NCI-H82 (cell line): ENCODE measurements around the gene SLC35G1.
A peak's percentile ranks its signal among the peaks of the same experiment; 100 is the strongest.

Experiments used
- DNase-seq: peaks from one replicate; lab custom pipeline; 2025; lab: John Stamatoyannopoulos, UW

SLC35G1 gene

DNA sequence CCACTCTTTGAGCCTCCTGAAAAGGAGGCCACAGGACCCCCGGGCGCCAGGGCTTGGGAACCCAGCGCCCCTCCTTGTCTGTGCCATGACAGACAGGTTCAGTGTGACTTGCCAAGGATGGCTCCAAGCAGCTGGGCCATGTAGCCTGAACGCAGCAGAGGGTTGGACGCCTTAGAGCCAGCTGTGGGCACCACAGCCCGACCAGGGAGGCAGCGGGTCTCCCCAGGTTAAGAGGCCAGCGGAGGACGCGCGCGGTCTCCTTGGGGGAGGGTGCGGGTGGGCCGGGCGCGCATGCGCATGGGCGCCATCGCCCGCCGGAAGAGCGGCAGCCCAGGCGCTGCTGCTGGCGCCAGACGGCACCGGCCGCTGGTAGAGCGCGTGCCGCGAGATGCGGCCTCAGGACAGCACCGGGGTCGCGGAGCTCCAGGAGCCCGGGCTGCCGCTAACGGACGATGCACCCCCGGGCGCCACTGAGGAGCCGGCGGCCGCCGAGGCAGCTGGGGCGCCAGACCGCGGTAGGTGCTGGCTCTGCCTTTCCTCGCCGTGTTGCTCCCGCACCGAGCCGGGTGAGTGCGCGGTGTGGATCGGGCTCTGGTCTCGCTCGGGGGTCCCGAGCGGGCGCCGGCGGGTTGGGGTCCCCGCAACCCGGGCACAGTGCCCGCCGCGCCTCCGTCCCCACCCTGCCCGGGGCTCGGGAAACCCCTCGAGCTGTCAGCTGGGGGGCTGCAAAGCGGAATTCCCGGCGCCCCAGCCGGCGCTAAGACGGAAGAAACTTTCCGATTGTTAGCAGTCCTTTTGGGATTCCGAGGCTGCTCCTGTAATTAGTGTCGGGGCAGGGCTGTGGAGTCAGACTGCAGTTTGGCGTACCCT lies at the start of gene SLC35G1:
SLC35G1 (plus strand) TSS at position 333 of the 870 bp plus-strand sequence; CDS start at position 389, 56 bp downstream.
- peak; percentile 84 for DNase-seq

DNA sequence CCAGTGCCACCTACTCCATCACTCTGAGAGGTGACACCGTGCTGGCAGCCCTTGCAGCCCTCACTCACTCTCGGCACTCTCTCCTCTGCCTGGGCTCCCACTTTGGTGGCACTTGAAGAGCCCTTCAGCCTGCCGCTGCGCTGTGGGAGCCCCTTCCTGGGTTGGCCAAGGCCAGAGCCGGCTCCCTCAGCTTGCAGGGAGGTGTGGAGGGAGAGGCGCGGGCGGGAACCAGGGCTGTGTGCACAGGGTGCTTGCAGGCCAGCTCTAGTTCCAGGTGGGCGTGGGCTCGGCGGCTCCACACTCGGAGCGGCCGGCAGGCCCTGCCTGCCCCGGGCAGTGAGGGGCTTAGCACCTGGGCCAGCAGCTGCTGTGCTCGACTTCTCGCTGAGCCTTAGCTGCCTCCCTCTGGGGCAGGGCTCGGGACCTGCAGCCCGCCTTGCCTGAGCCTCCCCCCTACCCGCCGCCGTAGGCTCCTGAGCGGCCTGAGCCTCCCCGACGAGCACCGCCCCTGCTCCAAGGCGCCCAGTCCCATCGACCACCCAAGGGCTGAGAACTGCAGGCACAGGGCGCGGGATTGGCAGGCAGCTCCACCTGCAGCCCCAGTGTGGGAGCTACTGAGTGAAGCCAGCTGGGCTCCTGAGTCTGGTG lies 48.7 kb upstream of the SLC35G1 start:
- DNase-seq = no peak

- no peak for DNase-seq
Measured at GRCh38 chr10:93849593-93849992, 44.2 kb upstream of the SLC35G1 start.

GRCh38 chr10:93850031-93851015 lies 43.5 kb upstream of the SLC35G1 start:
- no peak for DNase-seq

GRCh38 chr10:93851169-93851568 lies 42.6 kb upstream of the SLC35G1 start:
- DNase-seq = no peak

DNA sequence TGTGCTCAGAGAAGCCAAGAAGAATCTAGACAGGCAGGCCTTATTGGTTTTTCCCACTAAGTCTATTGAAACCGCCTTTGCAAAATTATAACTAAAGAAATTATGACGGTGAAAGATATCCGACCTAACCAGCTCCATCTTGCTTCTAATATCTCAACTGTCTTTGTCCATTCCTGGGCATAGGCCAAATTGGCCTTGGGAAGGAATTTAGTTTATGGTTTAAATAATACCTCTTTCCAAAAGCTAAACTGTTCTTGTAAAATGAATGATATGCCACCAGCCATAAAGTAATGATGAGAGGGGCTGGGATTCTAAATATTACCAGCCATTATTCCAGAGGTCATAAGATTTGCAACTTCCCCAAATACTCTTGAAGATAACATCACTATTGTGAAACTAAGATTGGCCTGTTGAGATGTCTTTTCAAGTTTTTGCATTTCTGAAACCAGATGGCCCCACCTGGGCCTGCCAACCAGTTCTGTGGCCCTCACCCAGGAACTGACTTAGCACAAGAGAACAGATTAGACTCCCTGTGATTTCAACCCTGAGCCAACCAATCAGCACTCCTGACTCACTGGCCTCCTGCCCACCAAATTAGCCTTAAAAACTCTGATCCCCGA lies 41.2 kb upstream of the SLC35G1 start:
- no peak for DNase-seq

GRCh38 chr10:93854975-93855374 lies 38.8 kb upstream of the SLC35G1 start:
- no peak for DNase-seq

- DNase-seq = no peak
Measured at GRCh38 chr10:93856349-93857145, 37.2 kb upstream of the SLC35G1 start.

DNA sequence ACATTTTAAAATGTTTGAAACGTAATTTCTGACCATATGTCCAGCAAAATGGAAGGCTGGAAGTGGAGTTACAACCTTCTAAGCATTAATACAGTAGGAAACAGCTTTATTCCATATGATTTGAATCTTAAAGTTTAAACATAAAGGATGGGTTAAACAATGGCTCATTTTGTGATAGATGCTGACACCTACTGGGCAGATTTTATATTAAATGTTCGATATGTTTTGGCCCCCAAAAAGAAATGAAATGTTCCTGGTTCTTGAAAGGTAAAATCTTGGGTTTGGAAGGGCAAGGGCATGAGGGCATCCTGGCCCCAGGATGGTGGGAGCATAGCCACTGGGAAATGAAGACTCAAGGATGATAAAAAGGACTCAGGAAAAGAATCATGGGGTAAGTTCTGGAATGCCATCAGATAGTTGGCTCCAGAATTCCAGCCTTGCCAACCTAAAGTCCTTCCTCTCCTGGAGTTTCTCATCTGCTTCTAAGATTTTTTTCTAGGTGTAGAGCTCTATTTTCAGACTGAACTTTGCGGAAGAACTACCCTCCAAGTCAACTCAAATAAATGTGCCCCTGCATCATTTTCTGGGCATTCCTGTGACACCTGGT lies 34.6 kb upstream of the SLC35G1 start:
- DNase-seq = peak; percentile 5

GRCh38 chr10:93861825-93862224 lies 32.0 kb upstream of the SLC35G1 start:
- no peak for DNase-seq

GRCh38 chr10:93865794-93866425 lies 27.9 kb upstream of the SLC35G1 start:
- DNase-seq = no peak

DNA sequence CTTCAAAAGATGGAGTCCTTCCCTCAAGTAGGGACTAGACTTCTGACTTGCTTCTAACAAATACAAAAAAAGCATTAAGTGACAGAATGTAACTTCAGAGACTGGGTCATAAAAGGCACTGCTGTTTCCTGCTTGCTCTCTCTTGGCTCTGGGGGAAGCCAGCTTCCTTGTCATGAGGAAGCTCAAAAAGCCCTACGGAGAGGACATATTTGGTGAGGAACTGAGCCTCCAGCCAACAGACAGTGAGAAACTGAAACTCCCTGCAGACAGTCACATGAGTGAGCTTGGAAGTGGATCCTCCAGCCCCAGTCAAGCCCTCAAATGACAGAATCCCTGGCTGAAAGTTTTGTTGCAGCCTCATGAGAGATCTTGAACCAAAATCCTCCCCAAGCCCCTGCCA lies 26.3 kb upstream of the SLC35G1 start:
- DNase-seq = no peak

- peak; percentile 77 for DNase-seq
Measured at GRCh38 chr10:93871671-93872204, 22.0 kb upstream of the SLC35G1 start.

DNA sequence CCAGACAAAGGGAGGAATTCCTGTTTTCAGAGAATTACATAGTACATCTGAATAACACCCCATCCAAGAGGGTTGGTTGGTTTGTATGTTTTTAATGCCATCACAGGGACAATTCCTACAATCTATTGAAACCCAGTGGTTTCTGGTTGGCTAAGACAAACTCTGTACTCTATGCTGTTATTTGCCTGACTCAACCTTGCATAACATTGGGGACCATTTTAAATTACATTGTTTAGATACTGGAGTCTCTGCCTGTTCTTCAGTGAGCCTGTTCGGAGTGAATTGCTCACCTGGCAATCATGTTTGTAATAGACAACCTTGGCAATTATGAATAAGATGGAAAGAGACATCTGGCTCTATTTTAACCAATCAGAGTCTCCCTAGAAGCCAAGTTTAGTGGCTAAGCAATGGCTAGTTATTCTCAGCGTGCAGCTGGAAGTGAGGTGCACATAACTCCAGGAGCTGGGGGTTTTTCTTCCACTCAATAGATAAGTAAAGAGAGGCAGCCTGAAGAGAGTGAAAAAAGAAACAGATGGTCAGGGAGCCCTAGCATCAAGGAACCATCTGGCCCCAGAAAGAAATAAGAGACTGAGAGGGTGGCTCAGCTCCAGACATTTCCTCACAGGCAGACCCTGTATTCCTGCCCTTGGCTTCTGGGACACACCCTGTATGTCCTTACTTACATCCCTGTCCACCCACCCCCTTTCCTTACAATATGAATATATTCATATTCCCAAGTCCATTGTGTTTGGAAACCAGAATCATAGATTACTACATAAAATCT lies 21.2 kb upstream of the SLC35G1 start:
- DNase-seq = peak; percentile 94

DNA sequence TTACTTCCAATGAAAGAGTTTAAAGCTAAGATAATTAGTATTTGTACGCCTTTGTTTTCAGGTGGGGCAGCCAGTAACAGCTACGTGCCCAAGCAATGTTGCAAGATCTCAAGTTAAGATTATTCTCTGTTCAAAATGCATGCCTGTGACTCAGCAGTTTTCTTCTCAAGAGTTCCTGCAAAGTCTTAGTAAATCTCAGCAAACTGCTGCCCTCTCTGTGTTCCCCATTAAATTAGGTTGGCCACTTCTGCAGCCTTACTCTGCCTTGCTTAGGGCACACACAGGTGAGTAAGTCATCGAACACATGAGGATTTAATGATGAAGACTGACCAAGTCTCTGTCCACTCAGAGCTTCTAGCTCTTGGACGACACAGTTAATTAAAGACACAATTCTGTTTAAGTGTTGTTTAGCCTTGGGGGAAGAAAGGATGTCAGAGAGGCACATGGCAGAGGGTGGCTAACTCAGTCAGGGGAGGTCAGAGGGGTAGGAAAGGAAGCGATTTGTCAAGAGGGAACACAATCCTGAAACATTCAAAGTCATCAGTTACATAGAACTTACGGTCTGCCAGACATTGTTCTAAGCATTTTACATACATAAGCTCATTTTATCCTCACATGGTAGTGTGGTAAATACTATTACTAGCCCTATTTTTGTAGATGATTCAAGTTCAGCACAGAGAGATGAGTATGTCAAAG lies 20.2 kb upstream of the SLC35G1 start:
- DNase-seq = peak; percentile 46

- peak; percentile 84 for DNase-seq
Measured at GRCh38 chr10:93874309-93875031, 19.3 kb upstream of the SLC35G1 start.

- no peak for DNase-seq
Measured at GRCh38 chr10:93875032-93875358, 18.8 kb upstream of the SLC35G1 start.

GRCh38 chr10:93876381-93876780 lies 17.4 kb upstream of the SLC35G1 start:
- peak; percentile 20 for DNase-seq
